ENCODE measurements around the gene SH2B3.
"Not testable (repeated sequence)": the region's sequence is repeated elsewhere in the genome, so short reads cannot be mapped to it uniquely, and the experiment has no call there.

DNA sequence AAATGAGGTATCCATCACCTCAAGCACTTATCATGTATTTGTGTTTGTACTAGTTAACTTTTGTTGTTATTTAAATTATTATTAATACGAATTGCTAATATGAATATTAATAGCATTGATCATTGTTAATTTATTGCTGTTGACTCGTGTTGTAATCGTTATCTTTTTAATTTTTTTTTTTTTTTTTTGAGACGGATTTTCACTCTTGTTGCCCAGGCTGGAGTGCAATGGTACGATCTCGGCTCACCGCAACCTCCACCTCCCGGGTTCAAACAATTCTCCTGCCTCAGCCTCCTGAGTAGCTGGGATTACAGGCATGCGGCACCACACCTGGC lies 3.3 kb upstream of the SH2B3 start:
- TF ChIP-seq, protein P1, sequence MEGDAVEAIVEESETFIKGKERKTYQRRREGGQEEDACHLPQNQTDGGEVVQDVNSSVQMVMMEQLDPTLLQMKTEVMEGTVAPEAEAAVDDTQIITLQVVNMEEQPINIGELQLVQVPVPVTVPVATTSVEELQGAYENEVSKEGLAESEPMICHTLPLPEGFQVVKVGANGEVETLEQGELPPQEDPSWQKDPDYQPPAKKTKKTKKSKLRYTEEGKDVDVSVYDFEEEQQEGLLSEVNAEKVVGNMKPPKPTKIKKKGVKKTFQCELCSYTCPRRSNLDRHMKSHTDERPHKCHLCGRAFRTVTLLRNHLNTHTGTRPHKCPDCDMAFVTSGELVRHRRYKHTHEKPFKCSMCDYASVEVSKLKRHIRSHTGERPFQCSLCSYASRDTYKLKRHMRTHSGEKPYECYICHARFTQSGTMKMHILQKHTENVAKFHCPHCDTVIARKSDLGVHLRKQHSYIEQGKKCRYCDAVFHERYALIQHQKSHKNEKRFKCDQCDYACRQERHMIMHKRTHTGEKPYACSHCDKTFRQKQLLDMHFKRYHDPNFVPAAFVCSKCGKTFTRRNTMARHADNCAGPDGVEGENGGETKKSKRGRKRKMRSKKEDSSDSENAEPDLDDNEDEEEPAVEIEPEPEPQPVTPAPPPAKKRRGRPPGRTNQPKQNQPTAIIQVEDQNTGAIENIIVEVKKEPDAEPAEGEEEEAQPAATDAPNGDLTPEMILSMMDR (conservative IDR thresholded peaks at IDR 0.05 in 1 of 2, IDR thresholded peaks at IDR 0.05 in 1 of 2; ENCODE audit: extremely low read depth in 1 of 2, insufficient read depth in 1 of 2, low read depth in 1 of 2, low read length in 2 of 2) = not testable (repeated sequence)
- not testable (repeated sequence) for TF ChIP-seq EZH2 (IDR thresholded peaks at IDR 0.05; ENCODE audit: borderline replicate concordance, low read length)
